Hair follicular keratinocyte (primary cell): ENCODE measurements around the gene TSEN34. TPM values are rescaled to one million over a fixed set of nuclear protein-coding genes. Genes with fewer than 3 reads are reported as not detected.

ENCODE experiments used
- total RNA-seq: library from RNA; depleted of rRNA; stranded (reverse); fragments of >200 nt; gene quantifications from 2 replicates; pipeline ENCODE4 v1.2.3, GENCODE V29; 2015

TSEN34 gene
- total RNA-seq: 140 and 179 TPM in 2 replicates

DNA sequence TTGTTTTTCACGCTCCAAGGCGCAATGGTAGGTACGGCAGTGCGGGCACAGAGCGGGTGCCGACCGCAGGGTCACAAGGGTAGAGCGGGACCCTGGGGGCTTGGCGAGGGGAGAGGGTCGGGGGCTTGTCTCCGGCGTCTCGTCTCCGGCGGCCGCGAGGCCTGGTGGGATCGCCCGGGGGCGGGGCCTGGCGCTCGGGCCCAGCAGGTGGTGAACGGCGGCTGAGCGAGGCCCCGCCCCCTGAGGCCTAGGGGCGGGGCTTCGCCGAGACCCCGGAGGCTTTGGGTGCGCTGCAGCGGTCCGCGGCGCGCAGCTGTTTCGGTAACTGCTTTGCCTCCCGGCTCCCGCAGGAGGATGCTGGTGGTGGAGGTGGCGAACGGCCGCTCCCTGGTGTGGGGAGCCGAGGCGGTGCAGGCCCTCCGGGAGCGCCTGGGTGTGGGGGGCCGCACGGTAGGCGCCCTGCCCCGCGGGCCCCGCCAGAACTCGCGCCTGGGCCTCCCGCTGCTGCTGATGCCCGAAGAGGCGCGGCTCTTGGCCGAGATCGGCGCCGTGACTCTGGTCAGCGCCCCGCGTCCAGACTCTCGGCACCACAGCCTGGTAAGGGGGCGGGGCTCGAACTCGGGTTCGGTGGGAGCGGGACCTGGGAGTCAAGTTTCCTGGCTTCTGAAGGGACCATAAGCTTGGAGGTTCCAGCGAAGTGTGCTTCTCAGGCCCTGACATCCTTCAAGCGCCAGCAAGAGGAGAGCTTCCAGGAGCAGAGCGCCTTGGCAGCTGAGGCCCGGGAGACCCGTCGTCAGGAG is at the start of gene TSEN34:
TSEN34 (plus strand) TSS at position 298 of the 800 bp plus-strand sequence; CDS start at position 355, 57 bp downstream.

DNA sequence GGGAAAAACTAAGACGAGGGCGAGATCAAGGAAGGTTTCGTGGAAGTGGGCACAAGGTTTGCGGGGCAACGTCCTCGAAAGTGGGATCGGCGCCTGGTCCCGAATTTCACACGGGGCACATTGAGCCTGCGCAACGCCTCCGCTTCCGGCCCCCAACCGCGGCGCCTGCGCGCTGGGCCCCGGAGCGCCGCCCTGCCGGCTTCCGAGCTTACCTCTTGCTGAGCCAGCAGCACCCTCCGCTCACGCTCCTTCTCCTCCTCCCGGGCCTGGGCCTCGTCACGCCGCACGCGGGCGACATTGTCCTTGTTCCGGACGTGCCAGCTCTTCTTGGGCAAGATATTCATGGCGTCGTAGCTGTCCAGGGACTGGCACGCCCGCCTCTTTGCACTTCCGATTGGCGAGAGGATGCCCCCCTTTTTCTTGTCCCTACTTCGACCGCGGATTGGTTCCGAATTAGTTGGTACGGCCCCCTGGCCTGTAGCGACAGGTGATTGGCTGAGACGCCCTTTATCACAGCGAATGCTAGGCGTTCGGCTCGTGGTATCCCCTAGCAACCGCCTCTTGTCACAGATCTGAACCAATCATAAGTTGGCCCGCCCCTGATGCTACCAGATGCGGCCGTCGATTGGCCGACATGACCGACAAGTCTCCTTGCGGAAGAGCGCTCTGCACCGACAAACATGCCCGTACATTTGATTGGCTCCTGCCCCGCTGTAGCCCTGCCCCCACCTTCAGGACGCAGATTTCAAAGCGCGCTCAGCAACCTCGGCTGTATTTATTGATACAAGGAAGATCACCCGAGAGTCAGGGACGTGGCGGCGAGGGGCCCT is 31.5 kb upstream of the TSEN34 start, which contains the start of gene LENG1:
LENG1 (minus strand) TSS at position 370 of the 830 bp plus-strand sequence; CDS start at position 344, 26 bp downstream.

DNA sequence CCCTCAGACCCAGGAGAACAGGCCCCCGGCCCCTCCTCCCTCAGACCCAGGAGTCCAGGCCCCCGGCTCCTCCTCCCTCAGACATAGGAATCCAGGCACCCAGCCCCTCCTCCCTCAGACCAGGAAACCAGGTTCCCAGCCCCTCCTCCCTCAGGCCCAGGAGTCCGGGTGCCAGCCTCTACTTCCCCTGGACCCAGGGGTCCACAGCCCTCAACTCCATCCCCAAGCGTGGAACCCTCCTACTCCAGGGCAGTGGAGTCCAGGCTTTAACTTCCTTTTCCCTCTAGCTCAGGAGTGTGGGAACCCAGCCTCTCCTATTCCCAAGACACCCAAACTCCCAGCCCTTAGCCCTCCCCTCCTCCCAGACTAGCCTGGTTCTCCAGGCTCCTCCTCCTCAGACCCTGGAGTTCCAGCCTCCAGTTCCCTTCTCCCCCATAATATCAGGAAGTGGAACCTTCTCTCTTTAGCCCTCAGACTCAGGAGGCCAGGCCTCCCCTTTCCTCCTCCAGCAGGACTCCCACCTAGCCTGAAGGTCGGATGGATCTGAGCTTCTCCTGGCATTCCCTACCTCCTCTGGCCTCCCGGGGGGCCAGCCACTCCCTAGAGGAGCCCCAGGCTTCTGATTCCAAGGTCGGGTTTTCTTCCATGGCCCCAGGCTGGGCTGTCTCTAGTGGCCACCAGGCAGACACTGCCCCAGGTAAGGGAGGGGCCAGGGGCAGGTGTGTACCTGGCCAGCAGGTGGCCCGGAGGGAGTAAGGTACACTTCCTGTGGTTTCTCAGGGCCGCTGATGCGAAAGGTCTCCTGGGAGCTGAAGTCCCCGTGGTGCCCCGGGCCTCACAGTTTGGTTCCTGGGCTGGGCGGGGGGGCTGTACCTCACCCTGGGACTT is 18.4 kb upstream of the TSEN34 start, which contains the start of gene TMC4:
TMC4 (minus strand) TSS at position 690 of the 888 bp plus-strand sequence; CDS start at position 647, 43 bp downstream.

DNA sequence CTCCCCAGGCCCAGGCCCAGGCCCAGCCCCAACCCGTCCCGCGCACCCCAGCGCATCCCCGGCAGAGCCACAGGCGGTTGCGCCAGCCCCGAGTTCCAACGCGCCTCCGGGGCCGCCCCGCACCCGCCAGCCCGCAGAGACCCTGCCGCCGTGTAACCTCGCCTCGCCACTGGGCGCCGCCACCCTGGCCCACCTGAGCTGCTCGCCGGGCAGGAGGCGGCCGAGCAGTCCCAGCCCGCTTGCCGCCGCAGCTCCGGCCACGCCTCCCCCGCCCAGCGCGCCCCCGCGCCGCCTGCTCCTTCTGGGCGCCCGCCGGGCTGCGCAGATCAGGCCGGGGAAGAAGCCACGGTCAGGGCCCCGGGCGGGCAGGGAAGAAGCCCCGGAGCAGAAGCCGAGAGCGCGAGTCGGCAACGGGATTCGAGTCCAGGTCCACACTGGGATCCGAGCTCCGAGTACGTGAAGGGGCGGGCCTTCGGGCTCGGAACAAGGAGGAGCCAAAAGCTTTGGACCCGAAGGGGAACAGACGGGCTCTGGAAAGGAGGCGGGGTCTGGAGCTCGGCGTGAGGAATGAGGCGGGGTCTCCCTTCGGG is 1.9 kb upstream of the TSEN34 start, which contains the start of gene MBOAT7:
MBOAT7 (minus strand) TSS at position 436 of the 590 bp plus-strand sequence. CDS start 1,072 bp downstream, outside the sequence.

DNA sequence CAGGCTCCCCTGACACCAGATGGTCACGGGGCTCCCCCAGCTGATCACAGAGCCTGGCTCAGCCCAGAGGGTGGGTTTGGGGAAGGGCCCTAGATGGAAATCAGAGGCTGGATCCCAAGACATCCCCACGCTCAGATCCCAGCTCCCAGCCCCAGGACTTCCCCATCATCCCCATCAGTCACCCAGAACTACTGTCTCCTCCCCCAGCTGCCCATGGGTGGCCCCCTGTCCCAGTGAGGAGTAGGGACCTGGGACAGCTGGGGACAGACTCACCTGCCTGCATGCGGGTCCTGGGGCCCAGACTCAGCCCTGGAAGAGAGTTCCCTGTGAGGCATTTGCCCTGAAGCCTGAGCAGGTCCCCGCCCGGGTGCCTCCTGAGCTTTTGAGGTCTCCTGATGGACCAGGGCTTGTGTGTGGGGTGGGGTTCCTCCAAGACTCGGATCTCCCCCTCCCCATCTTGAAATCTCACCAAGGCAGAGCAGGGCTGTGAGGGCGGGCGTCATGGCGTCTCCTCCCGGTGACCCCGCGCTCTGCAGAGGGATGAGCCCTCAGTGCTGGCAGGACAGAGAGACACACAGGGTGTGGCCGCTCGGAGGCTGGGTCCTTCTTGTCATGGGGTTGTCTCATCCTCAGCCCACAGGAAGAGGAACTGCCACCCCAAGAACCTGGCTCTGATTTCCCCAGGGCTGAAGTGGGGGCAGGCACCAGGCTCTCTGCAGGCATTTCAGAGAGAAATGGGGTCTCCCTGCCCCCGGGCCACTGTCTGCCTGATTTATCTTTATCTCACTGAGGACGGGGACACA is 31.6 kb downstream of the TSEN34 start, which contains the start of gene LILRB3:
LILRB3 (minus strand) TSS at position 534 of the 803 bp plus-strand sequence; CDS start at position 503, 31 bp downstream.

DNA sequence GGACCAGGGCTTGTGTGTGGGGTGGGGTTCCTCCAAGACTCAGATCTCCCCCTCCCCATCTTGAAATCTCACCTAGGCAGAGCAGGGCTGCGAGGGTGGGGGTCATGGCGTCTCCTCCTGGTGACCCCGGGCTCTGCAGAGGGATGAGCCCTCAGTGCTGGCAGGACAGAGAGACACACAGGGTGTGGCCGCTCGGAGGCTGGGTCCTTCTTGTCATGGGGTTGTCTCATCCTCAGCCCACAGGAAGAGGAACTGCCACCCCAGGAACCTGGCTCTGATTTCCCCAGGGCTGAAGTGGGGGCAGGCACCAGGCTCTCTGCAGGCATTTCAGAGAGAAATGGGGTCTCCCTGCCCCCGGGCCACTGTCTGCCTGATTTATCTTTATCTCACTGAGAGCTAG is 51.5 kb downstream of the TSEN34 start, which contains the start of gene LILRA6:
LILRA6 (minus strand) TSS at position 145 of the 400 bp plus-strand sequence.

Other genes with a start within 250 kb of the TSEN34 start
- not detected in 2 replicates for gene CACNG8, start 228.4 kb upstream of the TSEN34 start, total RNA-seq
- not detected in 2 replicates for gene CACNG6, start 199.7 kb upstream of the TSEN34 start, total RNA-seq
- gene VSTM1, start 127.4 kb upstream of the TSEN34 start, total RNA-seq: not detected in 2 replicates
- not detected in 2 replicates for gene TARM1, start 109.9 kb upstream of the TSEN34 start, total RNA-seq
- 0.70 and 1.7 TPM in 2 replicates for gene OSCAR, start 90.5 kb upstream of the TSEN34 start, total RNA-seq
- gene NDUFA3, start 88.5 kb upstream of the TSEN34 start, total RNA-seq: 25.6 and 48.0 TPM in 2 replicates
- 9.0 and 18.6 TPM in 2 replicates for gene TFPT, start 75.7 kb upstream of the TSEN34 start, total RNA-seq
- gene PRPF31, start 75.6 kb upstream of the TSEN34 start, total RNA-seq: 44.2 and 74.0 TPM in 2 replicates
- gene CNOT3, start 53.5 kb upstream of the TSEN34 start, total RNA-seq: 12.9 and 18.3 TPM in 2 replicates
- gene LENG1, start 31.6 kb upstream of the TSEN34 start, total RNA-seq: 7.2 and 8.3 TPM in 2 replicates
- gene TMC4, start 18.1 kb upstream of the TSEN34 start, total RNA-seq: 6.6 and 22.6 TPM in 2 replicates
- gene MBOAT7, start 1.7 kb upstream of the TSEN34 start, total RNA-seq: 73.7 and 97.3 TPM in 2 replicates
- gene RPS9, start 9.6 kb downstream of the TSEN34 start, total RNA-seq: 2,479 and 2,533 TPM in 2 replicates
- gene LILRB3, start 31.7 kb downstream of the TSEN34 start, total RNA-seq: not detected in 2 replicates
- not detected in 2 replicates for gene LILRA6, start 51.5 kb downstream of the TSEN34 start, total RNA-seq
- gene LILRB5, start 66.0 kb downstream of the TSEN34 start, total RNA-seq: not detected in 2 replicates
- gene LILRB2, start 89.8 kb downstream of the TSEN34 start, total RNA-seq: not detected in 2 replicates
- gene LILRA5, start 121.9 kb downstream of the TSEN34 start, total RNA-seq: not detected in 2 replicates
- not detected in 2 replicates for gene LILRA4, start 147.9 kb downstream of the TSEN34 start, total RNA-seq
- gene LAIR1, start 173.6 kb downstream of the TSEN34 start, total RNA-seq: not detected in 2 replicates
- not detected in 2 replicates for gene TTYH1, start 224.2 kb downstream of the TSEN34 start, total RNA-seq